H1 (cell line): Measurements from ENCODE around the gene FSTL4. TPM values are rescaled to one million over a fixed set of nuclear protein-coding genes. Genes with fewer than 3 reads are reported as not detected.

Source experiments
- CTCF ChIA-PET: fragments of 300-600 bp; sonication (Branson Sonifier 250); formaldehyde crosslinking; loops from one replicate; lab custom pipeline; 2021; ENCODE audit not compliant: partially characterized antibody; lab: Charles Lee
- POLR2A ChIA-PET: fragments of 300-600 bp; sonication (Branson Sonifier 250); formaldehyde crosslinking; loops from one replicate; lab custom pipeline; 2021; ENCODE audit warnings: inconsistent platforms; ENCODE audit not compliant: partially characterized antibody; lab: Charles Lee
- DNase-seq, 2 experiments: peaks; one replicate each; pipeline versions ENCODE4 v3.0.0 to v3.0.0-alpha.2; 2010 to 2022; ENCODE audit warnings: low spot score in 2 of 2, low read depth in 1 of 2, mixed read lengths in 1 of 2
- FAIRE-seq: peaks from 2 replicates; lab custom pipeline; 2011; peaks lifted over from hg19 to GRCh38; lab: Jason Lieb, UNC
- H2AFZ ChIP-seq: 2 replicates; pipeline ENCODE4 v1.8.1; 2012; ENCODE audit warnings: low read length, inconsistent platforms
- H2AK5ac ChIP-seq: 2 replicates; pipeline ENCODE4 v1.6.1; 2013; ENCODE audit warnings: low read depth, low read length
- H2BK120ac ChIP-seq: replicated peaks from 2 replicates; pipeline ENCODE3; 2013; ENCODE audit warnings: low read depth, low read length, inconsistent platforms
- H2BK12ac ChIP-seq: 2 replicates; pipeline ENCODE4 v1.6.1; 2013; ENCODE audit warnings: low read depth, low read length
- H2BK15ac ChIP-seq: 2 replicates; pipeline ENCODE4 v1.6.1; 2013; ENCODE audit warnings: low read length
- H2BK20ac ChIP-seq: 2 replicates; pipeline ENCODE4 v1.6.1; 2013; ENCODE audit warnings: low read length
- H2BK5ac ChIP-seq: 2 replicates; pipeline ENCODE4 v1.6.1; 2013; ENCODE audit warnings: low read depth, low read length
- H3K14ac ChIP-seq: 2 replicates; pipeline ENCODE4 v1.6.1; 2013; ENCODE audit warnings: inconsistent platforms; ENCODE audit not compliant: insufficient read length
- H3K18ac ChIP-seq: 2 replicates; pipeline ENCODE4 v1.6.1; 2013; ENCODE audit warnings: low read length; ENCODE audit errors: extremely low read depth
- H3K23ac ChIP-seq: 2 replicates; pipeline ENCODE4 v1.6.1; 2013; ENCODE audit warnings: inconsistent platforms; ENCODE audit not compliant: insufficient read length
- H3K23me2 ChIP-seq: 2 replicates; pipeline ENCODE4 v1.6.1; 2013; ENCODE audit warnings: low read depth, low read length
- H3K27ac ChIP-seq: 2 replicates; pipeline ENCODE4 v1.6.1; 2011; ENCODE audit warnings: low read depth, low read length, inconsistent platforms
- H3K27me3 ChIP-seq, 4 experiments: replicated peaks in 1 of 4; 1 replicate in 1 of 4; 2 replicates in 3 of 4; pipeline versions ENCODE4 v1.6.1 to v1.8.1; 2011 to 2013; ENCODE audit warnings: low read length in 3 of 4, mild to moderate bottlenecking in 3 of 4, inconsistent platforms in 2 of 4, mixed read lengths in 2 of 4, moderate library complexity in 1 of 4; ENCODE audit not compliant: control insufficient read depth in 3 of 4, insufficient read depth in 3 of 4; ENCODE audit errors: extremely low read depth in 1 of 4
- H3K36me3 ChIP-seq, 4 experiments: 2 replicates each; pipeline versions ENCODE4 v1.6.1 to v1.8.1; 2011 to 2013; ENCODE audit warnings: mild to moderate bottlenecking in 4 of 4, low read length in 3 of 4, moderate library complexity in 2 of 4, control low read depth in 1 of 4, inconsistent platforms in 1 of 4; ENCODE audit not compliant: insufficient read depth in 4 of 4, control insufficient read depth in 2 of 4
- H3K4ac ChIP-seq: replicated peaks from 2 replicates; pipeline ENCODE3; 2013; ENCODE audit warnings: low read length, low read depth, mixed read lengths, inconsistent platforms; ENCODE audit not compliant: insufficient read length
- H3K4me1 ChIP-seq, 4 experiments: replicated peaks in 1 of 4; 1 replicate in 1 of 4; 2 replicates in 3 of 4; pipeline versions ENCODE4 v1.6.1 to v1.8.1; 2011 to 2013; ENCODE audit warnings: low read length in 3 of 4, inconsistent platforms in 2 of 4, mixed read lengths in 1 of 4; ENCODE audit not compliant: insufficient read depth in 4 of 4, control insufficient read depth in 3 of 4
- H3K4me2 ChIP-seq, 2 experiments: 2 replicates each; pipeline versions ENCODE4 v1.6.1 to v1.8.1; 2011 to 2013; ENCODE audit warnings: low read depth in 2 of 2, low read length in 2 of 2, control low read depth in 1 of 2, inconsistent platforms in 1 of 2, mild to moderate bottlenecking in 1 of 2; ENCODE audit not compliant: insufficient read depth in 1 of 2
- H3K4me3 ChIP-seq, 4 experiments: fragments of 200-600, 300-600 bp in 1 of 4; sonication (generic), shearing (Covaris generic), sonication (Bioruptor Twin) in 1 of 4; 2 replicates each; pipeline versions ENCODE4 v1.5.1 to v1.8.1; 2011 to 2016; ENCODE audit warnings: low read length in 4 of 4, low read depth in 3 of 4, control low read depth in 2 of 4, inconsistent platforms in 2 of 4, mild to moderate bottlenecking in 2 of 4, mixed read lengths in 1 of 4, moderate library complexity in 1 of 4; ENCODE audit not compliant: insufficient read depth in 2 of 4; ENCODE audit errors: extremely low read depth in 1 of 4
- H3K56ac ChIP-seq: replicated peaks from 2 replicates; pipeline ENCODE3; 2013; ENCODE audit warnings: low read depth, mild to moderate bottlenecking, mixed read lengths, low read length, inconsistent platforms; ENCODE audit not compliant: insufficient read length
- H3K79me1 ChIP-seq: 2 replicates; pipeline ENCODE4 v1.6.1; 2013; ENCODE audit warnings: low read depth, low read length, control low read depth
- H3K79me2 ChIP-seq, 2 experiments: 2 replicates each; pipeline versions ENCODE4 v1.6.1 to v1.8.1; 2012 to 2013; ENCODE audit warnings: low read length in 2 of 2, mild to moderate bottlenecking in 2 of 2, inconsistent platforms in 1 of 2; ENCODE audit not compliant: insufficient read depth in 2 of 2, control insufficient read depth in 1 of 2
- H3K9ac ChIP-seq, 4 experiments: replicated peaks in 1 of 4; 1 replicate in 1 of 4; 2 replicates in 3 of 4; pipeline versions ENCODE4 v1.6.1 to v1.8.1; 2011 to 2013; ENCODE audit warnings: low read depth in 3 of 4, low read length in 3 of 4, control low read depth in 2 of 4, mild to moderate bottlenecking in 2 of 4, moderate library complexity in 2 of 4, inconsistent platforms in 1 of 4; ENCODE audit errors: extremely low read depth in 1 of 4
- H3K9me3 ChIP-seq, 2 experiments: 2 replicates each; pipeline versions ENCODE4 v1.6.1 to v1.8.1; 2012 to 2013; ENCODE audit warnings: mild to moderate bottlenecking in 2 of 2, moderate library complexity in 2 of 2, control low read depth in 1 of 2, inconsistent platforms in 1 of 2, low read depth in 1 of 2, low read length in 1 of 2, mixed read lengths in 1 of 2; ENCODE audit not compliant: insufficient read depth in 2 of 2
- H4K20me1 ChIP-seq, 2 experiments: replicated peaks in 1 of 2; 2 replicates each; pipeline versions ENCODE3 to v1.8.1; 2011 to 2013; ENCODE audit warnings: inconsistent platforms in 2 of 2, low read length in 2 of 2, mild to moderate bottlenecking in 1 of 2; ENCODE audit not compliant: insufficient read depth in 2 of 2, control insufficient read depth in 1 of 2
- H4K5ac ChIP-seq: 2 replicates; pipeline ENCODE4 v1.6.1; 2013; ENCODE audit warnings: low read length, low read depth, mixed read lengths, inconsistent platforms; ENCODE audit not compliant: insufficient read length
- H4K8ac ChIP-seq: 2 replicates; pipeline ENCODE4 v1.8.0; 2013; ENCODE audit warnings: mild to moderate bottlenecking, moderate library complexity, low read length, inconsistent platforms; ENCODE audit not compliant: insufficient read depth; ENCODE audit errors: extremely low read depth
- H4K91ac ChIP-seq: replicated peaks from 2 replicates; pipeline ENCODE3; 2013; ENCODE audit warnings: low read length, mixed read lengths, inconsistent platforms; ENCODE audit not compliant: insufficient read length
- BRCA1 ChIP-seq: IDR thresholded peaks from 2 replicates; pipeline ENCODE4 v1.6.1; 2012; ENCODE audit warnings: low read depth, low read length, improper control_type of control experiment
- SIX5 ChIP-seq: IDR thresholded peaks from 2 replicates; pipeline ENCODE4 v1.6.1; 2011; ENCODE audit warnings: mild to moderate bottlenecking, low read depth, low read length
- WGBS, 2 experiments: shearing (Covaris generic) in 1 of 2; methylation state at CpG; one replicate each; pipeline versions ENCODE4 v1.1.6 to v1.1.7; 2013 to 2015; ENCODE audit warnings: low lambda C conversion rate in 2 of 2, mixed read lengths in 2 of 2, inconsistent platforms in 1 of 2, low coverage in 1 of 2, missing lambda C conversion rate in 1 of 2; ENCODE audit not compliant: insufficient replicate concordance in 2 of 2, insufficient coverage in 1 of 2, insufficient read length in 1 of 2; ENCODE audit errors: extremely low coverage in 1 of 2, missing lambda C conversion rate in 1 of 2; 5-methylcytosine and 5-hydroxymethylcytosine counted together
- polyA plus RNA-seq, 7 experiments: library from polyadenylated mRNA; depleted of rRNA in 3 of 7; stranded (reverse) in 5 of 7; unstranded in 2 of 7; fragments of >200 nt in 5 of 7; fragments of 200-250 nt in 2 of 7; gene quantifications; 1 replicate in 5 of 7; 2 replicates in 1 of 7; 4 replicates in 1 of 7; pipeline versions ENCODE4 v1.2.1 to v1.2.3, GENCODE V29; 2011 to 2013; ENCODE audit warnings: missing spikeins in 2 of 7, mixed read lengths in 2 of 7
- total RNA-seq: library from RNA; stranded (reverse); fragmentation: NEBNext Ultra II Directional; extraction: Animal tissue kit (Norgen Biotek cat#: 25700); gene quantifications from 2 replicates; pipeline ENCODE4 v1.2.1, GENCODE V29; 2021

FSTL4 gene
- total and polyA plus RNA-seq, 2 of the 8 experiments (the other 6 are each of a cell fraction or from before 2014, with no cell fraction given) = 3.1 to 4.1 TPM

DNA sequence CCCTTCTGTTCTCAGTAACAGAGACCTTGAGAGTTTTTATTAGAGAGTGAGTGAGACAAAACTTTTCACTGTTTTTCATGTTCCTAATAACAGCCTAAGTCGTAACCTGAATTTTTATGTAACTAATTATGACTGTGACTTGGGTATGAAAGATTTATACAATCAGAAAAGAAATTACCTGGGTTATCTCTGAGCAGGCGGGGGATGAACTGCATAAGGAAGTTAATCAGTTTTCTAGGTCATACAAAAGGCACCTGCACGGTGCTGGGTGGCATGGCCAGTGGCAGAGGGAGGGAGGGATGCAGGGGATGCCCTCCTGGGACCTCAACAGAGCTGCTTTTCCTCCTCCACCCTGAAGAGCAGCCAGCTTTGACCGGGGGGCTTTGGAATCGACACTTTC, 340.7 kb downstream of the FSTL4 start:
- no peak for FAIRE-seq
- no peak for TF ChIP-seq BRCA1
- no peak for TF ChIP-seq SIX5

More for the DNA sequence above, 340.7 kb downstream of the FSTL4 start:
- H4K8ac ChIP-seq = no peak overlapping the region
- ChIA-PET POLR2A (no interaction called here), CTCF (interaction anchor here (0.7 to 5.8 kb wide), 5 partner anchors 9 to 152 kb away, joined by 3 to 37 read pairs (median 3); no protein-coding TSS in a partner anchor)
- no peaks in the 10 kb centered on the region for H3K36me3 ChIP-seq
- no peaks in the 10 kb centered on the region for H4K20me1 ChIP-seq
- H3K4ac ChIP-seq = no peak overlapping the region
- H3K27me3 ChIP-seq = no peaks in the 10 kb centered on the region
- no peak overlapping the region for H2BK120ac ChIP-seq
- no peak overlapping the region for H2BK20ac ChIP-seq
- no peak overlapping the region for H2BK15ac ChIP-seq
- no peak for DNase-seq
- H3K56ac ChIP-seq = no peak overlapping the region
- no peaks in the 10 kb centered on the region for H3K79me2 ChIP-seq
- H3K23me2 ChIP-seq = no peaks in the 10 kb centered on the region
- H3K18ac ChIP-seq = no peak overlapping the region
- WGBS, 2 experiments = 89% methylated on average over 5 of the region's 5 CpGs; no CpG with 5 or more reads in 1 of the 2 experiments
- H4K91ac ChIP-seq = no peak overlapping the region
- H2BK5ac ChIP-seq = no peak overlapping the region
- H3K9me3 ChIP-seq = no peaks in the 10 kb centered on the region
- H2AFZ ChIP-seq = no peak overlapping the region
- H3K79me1 ChIP-seq = no peaks in the 10 kb centered on the region
- no peak overlapping the region for H3K27ac ChIP-seq
- no peak overlapping the region for H3K23ac ChIP-seq
- H3K4me3 ChIP-seq = no peak overlapping the region
- no peak overlapping the region for H2AK5ac ChIP-seq
- H3K4me1 ChIP-seq = no peaks in the 10 kb centered on the region; a peak in 3 of 7 replicates
- H4K5ac ChIP-seq = no peak overlapping the region
- no peak overlapping the region for H3K14ac ChIP-seq
- no peak overlapping the region for H3K9ac ChIP-seq
- no peak overlapping the region for H3K4me2 ChIP-seq
- no peak overlapping the region for H2BK12ac ChIP-seq
